GM13976 (cell line): ENCODE measurements around the gene GJA3.

Experiments
- DNase-seq: peaks from one replicate; pipeline ENCODE4 v3.0.0; 2012; ENCODE audit warnings: low spot score
- in situ Hi-C: fragments of 300-500 bp; cut with MboI; formaldehyde crosslinking; loops from one replicate; pipeline ENCODE4 v1.12.0; 2022; ENCODE audit warnings: low sequenced_read_pairs, mixed read lengths, inconsistent platforms; ENCODE audit not compliant: unreplicated experiment
- TF ChIP-seq, protein P1 (sequence below): IDR thresholded peaks from 2 replicates; pipeline ENCODE4 v1.5.1; 2012; ENCODE audit warnings: borderline replicate concordance, mild to moderate bottlenecking; ENCODE audit not compliant: insufficient read depth; ENCODE audit errors: extremely low read depth, missing control alignments, control extremely low read depth

GJA3 gene

DNA sequence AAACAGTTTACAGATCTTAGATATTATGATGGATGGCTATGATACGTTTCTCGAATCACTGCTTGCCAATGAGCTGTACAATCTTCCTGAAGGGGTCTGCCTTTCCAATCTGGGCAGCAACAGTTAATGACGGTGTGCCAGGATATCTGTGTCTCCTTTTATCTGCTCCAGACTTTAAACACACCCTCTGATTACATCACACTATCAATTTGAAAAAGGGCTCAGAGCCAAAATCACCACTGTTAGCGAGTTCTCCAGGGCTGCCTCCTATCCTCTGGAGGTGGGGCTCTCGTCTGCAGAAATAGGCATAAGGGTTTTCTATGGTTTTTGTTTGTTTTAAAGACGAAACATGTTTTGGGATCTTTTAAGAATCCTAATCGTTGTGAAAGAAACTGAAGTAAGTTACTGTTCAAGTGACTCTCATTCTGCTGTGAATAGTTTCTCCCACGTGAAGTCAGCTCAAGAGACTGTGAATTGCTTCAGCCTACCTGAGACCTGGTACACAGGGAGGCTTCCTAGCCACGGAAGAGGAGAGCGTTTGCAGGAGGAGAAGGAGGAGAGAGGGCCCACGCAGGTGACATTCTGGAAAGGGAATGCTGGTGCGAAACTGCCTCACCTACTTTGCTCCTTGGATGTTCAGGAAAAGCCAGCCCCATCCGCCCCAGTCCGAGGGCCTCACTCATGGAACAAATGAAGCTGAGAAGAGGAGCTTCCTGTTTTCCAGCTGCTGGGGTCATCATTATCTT, 15.2 kb upstream of the GJA3 start:
- TF ChIP-seq, protein P1, sequence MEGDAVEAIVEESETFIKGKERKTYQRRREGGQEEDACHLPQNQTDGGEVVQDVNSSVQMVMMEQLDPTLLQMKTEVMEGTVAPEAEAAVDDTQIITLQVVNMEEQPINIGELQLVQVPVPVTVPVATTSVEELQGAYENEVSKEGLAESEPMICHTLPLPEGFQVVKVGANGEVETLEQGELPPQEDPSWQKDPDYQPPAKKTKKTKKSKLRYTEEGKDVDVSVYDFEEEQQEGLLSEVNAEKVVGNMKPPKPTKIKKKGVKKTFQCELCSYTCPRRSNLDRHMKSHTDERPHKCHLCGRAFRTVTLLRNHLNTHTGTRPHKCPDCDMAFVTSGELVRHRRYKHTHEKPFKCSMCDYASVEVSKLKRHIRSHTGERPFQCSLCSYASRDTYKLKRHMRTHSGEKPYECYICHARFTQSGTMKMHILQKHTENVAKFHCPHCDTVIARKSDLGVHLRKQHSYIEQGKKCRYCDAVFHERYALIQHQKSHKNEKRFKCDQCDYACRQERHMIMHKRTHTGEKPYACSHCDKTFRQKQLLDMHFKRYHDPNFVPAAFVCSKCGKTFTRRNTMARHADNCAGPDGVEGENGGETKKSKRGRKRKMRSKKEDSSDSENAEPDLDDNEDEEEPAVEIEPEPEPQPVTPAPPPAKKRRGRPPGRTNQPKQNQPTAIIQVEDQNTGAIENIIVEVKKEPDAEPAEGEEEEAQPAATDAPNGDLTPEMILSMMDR: no peak
- in situ Hi-C loops: loop anchor here (25.0 kb wide), 3 partner anchors 536 to 736 kb away; partner anchors contain the start of genes IL17D and XPO4
- no peak for DNase-seq

DNA sequence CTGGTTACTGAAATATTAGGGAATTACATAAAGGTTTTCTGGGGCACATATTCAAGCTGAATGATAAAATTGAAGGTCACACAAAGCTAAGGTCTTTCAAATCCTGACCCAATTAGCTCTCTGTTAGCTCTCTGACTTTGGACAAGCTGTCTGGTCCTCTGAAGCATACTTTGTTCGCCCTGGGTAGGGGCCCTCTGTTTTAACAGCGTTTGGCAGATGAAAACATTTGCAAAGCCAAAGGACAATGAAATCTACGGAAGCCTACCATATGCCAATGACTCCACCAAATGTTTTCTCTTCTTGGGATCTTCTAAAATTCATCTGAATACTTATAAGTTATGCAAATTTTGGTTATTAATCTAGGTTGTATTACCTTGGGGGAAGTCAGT, 14.5 kb upstream of the GJA3 start:
- in situ Hi-C loops: loop anchor here (25.0 kb wide), 3 partner anchors 537 to 737 kb away; partner anchors contain the start of genes IL17D and XPO4
- no peak for DNase-seq
- TF ChIP-seq, protein P1: no peak

DNA sequence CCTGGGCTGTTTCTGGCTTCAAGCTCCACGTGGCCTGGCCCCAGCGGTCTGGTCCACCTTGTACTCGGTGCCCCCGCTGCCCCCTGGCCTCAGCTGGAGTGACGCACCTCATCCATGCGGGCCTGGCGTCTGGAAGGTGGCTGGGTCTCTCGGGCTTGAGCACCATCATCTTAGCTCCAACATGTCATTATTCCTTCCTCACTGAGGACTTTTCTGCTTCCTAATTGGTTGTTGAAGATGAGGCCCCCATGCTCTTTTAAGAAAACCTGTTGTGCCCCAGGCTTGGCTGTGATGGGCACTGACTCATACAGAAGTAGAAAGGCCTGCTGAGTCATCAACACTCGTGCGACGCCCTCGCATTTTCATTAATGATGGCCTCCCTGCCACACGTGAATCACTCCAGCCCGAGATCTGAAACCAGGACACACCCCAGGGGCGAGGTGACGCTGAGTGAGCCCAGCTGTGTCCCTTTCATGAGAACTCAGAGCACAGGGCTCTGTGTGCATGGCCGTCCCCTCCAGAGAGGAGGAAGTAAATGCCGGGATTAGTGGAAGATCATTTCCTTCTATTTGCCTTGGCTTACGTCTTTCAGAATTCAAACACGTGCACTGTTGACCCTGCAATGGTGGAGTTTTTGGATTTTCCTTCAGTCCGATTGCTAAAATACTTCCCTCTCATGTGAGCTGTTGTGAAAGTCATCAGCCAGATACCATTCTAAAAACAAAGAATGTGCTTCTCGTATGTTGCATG, 14.0 kb upstream of the GJA3 start:
- in situ Hi-C loops: loop anchor here (25.0 kb wide), 5 partner anchors 188 to 737 kb away; partner anchors contain the start of genes IL17D and XPO4
- DNase-seq: peak; percentile 72

DNA sequence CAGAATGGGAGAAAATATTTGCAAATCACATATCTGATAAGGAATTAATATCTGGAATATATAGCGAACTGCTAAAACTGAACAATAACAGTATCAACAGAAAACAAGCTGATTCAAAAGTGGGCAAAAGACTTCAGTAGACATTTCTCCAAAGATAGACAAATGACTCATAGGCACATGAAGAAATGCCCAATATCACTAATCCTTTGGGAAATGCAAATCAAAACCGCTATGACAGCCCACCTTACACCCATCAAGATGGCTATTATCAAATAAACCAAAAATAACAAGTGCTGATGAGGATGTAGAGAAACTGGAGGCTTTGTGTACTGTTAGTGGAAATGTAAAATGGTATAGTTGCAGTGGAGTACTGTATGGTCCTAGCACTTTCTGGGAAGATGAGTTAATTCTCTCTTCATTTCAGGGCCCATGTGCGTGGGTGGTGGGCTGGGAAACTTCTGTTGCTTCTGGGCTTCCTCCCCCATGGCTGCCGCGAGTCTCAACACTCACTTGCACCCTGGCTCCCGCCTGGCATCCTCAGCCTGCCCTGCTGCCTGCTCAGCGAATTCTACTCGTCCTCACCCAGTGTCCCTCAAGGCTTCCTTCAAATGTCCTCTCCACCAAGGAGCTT, 12.4 kb upstream of the GJA3 start:
- no peak for DNase-seq

More for the DNA sequence above, 14.0 kb upstream of the GJA3 start:
- TF ChIP-seq, protein P1: no peak

DNA sequence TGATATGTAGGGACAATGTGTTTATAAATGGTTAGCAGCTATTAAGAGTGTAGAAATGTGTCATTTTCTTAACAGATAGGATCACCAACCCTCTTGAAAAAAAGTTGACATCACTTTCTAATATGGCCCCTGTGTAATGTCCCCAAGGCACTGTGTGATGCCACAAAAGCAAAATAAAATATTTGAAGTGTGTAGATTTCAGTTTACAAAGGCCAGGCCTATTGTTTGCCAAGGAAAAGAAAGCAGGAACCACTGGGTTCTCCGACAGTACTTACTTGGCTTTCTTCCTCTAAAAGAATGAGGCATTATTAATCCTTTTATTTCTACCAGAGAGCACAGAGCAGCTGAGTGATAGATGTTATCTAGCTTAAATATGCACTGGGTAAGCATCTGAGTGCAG, 10.5 kb upstream of the GJA3 start:
- TF ChIP-seq, protein P1: no peak
- no peak for DNase-seq
- in situ Hi-C loops: loop anchor here (25.0 kb wide), 2 partner anchors 184 to 434 kb away; no protein-coding TSS in a partner anchor

More for the DNA sequence above, 12.4 kb upstream of the GJA3 start:
- in situ Hi-C loops: loop anchor here (25.0 kb wide), 2 partner anchors 186 to 436 kb away; no protein-coding TSS in a partner anchor
- TF ChIP-seq, protein P1: no peak

DNA sequence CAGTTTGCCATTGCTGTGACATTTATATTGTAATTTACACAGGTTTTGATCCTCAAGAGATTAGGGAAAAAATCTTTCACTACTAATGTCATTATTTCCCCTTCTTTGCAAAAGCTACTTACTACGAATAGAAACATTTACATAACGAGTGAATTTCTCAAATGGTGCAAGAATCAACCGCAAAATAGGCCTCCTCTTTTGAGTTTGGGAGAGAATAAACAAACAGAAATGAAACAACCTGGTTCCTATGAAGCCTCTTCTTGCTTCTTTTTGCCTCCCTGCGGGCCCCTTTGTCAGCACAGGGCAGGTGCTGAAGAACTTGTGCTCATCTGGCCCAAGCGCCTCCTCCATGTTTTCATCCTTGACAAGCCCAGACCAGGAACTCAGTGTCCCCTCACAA, 10.1 kb upstream of the GJA3 start:
- in situ Hi-C loops: loop anchor here (25.0 kb wide), 2 partner anchors 184 to 434 kb away; no protein-coding TSS in a partner anchor
- TF ChIP-seq, protein P1: no peak
- DNase-seq: no peak
